Mesendoderm (in vitro differentiated cells): ENCODE results near the gene TEFM.

Experiments
- DNase-seq: peaks from one replicate; pipeline ENCODE4 v3.0.0; 2013
- H2AK5ac ChIP-seq: 2 replicates; pipeline ENCODE4 v1.6.1; 2013; ENCODE audit warnings: low read length, inconsistent platforms
- H2BK120ac ChIP-seq: 2 replicates; pipeline ENCODE4 v1.6.1; 2013; ENCODE audit warnings: low read depth, mild to moderate bottlenecking, low read length, moderate library complexity, mixed read lengths
- H2BK15ac ChIP-seq: replicated peaks from 2 replicates; pipeline ENCODE4 v1.6.1; 2013; ENCODE audit warnings: low read depth, mild to moderate bottlenecking, moderate library complexity
- H2BK5ac ChIP-seq: 2 replicates; pipeline ENCODE4 v1.6.1; 2013; ENCODE audit warnings: low read length, inconsistent platforms
- H3K18ac ChIP-seq: 2 replicates; pipeline ENCODE4 v1.6.1; 2013; ENCODE audit warnings: mild to moderate bottlenecking, low read length, mixed read lengths
- H3K23ac ChIP-seq: one replicate; pipeline ENCODE4 v1.6.1; 2013; ENCODE audit warnings: low read length
- H3K27ac ChIP-seq: 2 replicates; pipeline ENCODE4 v1.5.1; 2013; ENCODE audit warnings: low read depth, mild to moderate bottlenecking, inconsistent platforms, low read length, moderate library complexity
- H3K27me3 ChIP-seq: 2 replicates; pipeline ENCODE4 v1.6.1; 2013; ENCODE audit warnings: low read length, control low read depth, mild to moderate bottlenecking, inconsistent platforms; ENCODE audit not compliant: insufficient read depth, poor library complexity
- H3K36me3 ChIP-seq: 2 replicates; pipeline ENCODE4 v1.6.1; 2013; ENCODE audit warnings: low read length, inconsistent platforms; ENCODE audit not compliant: control insufficient read depth, insufficient read depth
- H3K4ac ChIP-seq: one replicate; pipeline ENCODE4 v1.6.1; 2013; ENCODE audit warnings: low read depth, mild to moderate bottlenecking, low read length, moderate library complexity
- H3K4me1 ChIP-seq: 2 replicates; pipeline ENCODE4 v1.6.1; 2013; ENCODE audit warnings: low read depth, low read length, inconsistent platforms; ENCODE audit not compliant: control insufficient read depth
- H3K4me2 ChIP-seq: 2 replicates; pipeline ENCODE4 v1.6.1; 2013; ENCODE audit warnings: low read length
- H3K4me3 ChIP-seq: 2 replicates; pipeline ENCODE4 v1.5.1; 2013; ENCODE audit warnings: mild to moderate bottlenecking, low read length
- H3K56ac ChIP-seq: one replicate; pipeline ENCODE4 v1.6.1; 2013; ENCODE audit warnings: low read length
- H3K79me1 ChIP-seq: 2 replicates; pipeline ENCODE4 v1.6.1; 2013; ENCODE audit warnings: low read length, inconsistent platforms
- H3K79me2 ChIP-seq: 2 replicates; pipeline ENCODE4 v1.6.1; 2013; ENCODE audit warnings: mild to moderate bottlenecking, low read length; ENCODE audit not compliant: control insufficient read depth, insufficient read depth
- H3K9ac ChIP-seq: 2 replicates; pipeline ENCODE4 v1.6.1; 2013; ENCODE audit warnings: low read length, inconsistent platforms
- H4K5ac ChIP-seq: one replicate; pipeline ENCODE4 v1.6.1; 2013; ENCODE audit warnings: low read length
- H4K8ac ChIP-seq: one replicate; pipeline ENCODE4 v1.6.1; 2013; ENCODE audit warnings: low read depth, mild to moderate bottlenecking, control low read depth, low read length, moderate library complexity
- WGBS: extraction: QIAGEN DNeasy Blood & Tissue Kit; methylation state at CpG from one replicate; pipeline ENCODE4 v1.1.7; 2013; ENCODE audit warnings: low lambda C conversion rate, missing lambda C conversion rate; ENCODE audit not compliant: insufficient coverage; ENCODE audit errors: extremely low coverage; 5-methylcytosine and 5-hydroxymethylcytosine counted together

TEFM gene

GRCh38 chr17:30897311-30897710, 8.7 kb downstream of the TEFM start:
- no peak overlapping the region for H3K4me2 ChIP-seq
- H3K9ac ChIP-seq = no peak overlapping the region
- H3K18ac ChIP-seq = no peak overlapping the region
- no peak overlapping the region for H4K8ac ChIP-seq
- WGBS = no CpG with 5 or more reads among the region's 5 CpGs
- no peak overlapping the region for H2BK120ac ChIP-seq
- H3K4ac ChIP-seq = no peak overlapping the region
- no peak overlapping the region for H2BK15ac ChIP-seq
- DNase-seq = no peak
- no peak overlapping the region for H3K56ac ChIP-seq
- H3K27me3 ChIP-seq = no peaks in the 10 kb centered on the region
- no peaks in the 10 kb centered on the region for H3K36me3 ChIP-seq
- no peak overlapping the region for H4K5ac ChIP-seq
- H3K4me1 ChIP-seq = no peaks in the 10 kb centered on the region
- no peaks in the 10 kb centered on the region for H3K79me2 ChIP-seq
- H3K27ac ChIP-seq = no peak overlapping the region
- no peaks in the 10 kb centered on the region for H3K79me1 ChIP-seq
- no peak overlapping the region for H2AK5ac ChIP-seq
- no peak overlapping the region for H2BK5ac ChIP-seq
- no peak overlapping the region for H3K23ac ChIP-seq
- no peak overlapping the region for H3K4me3 ChIP-seq

DNA sequence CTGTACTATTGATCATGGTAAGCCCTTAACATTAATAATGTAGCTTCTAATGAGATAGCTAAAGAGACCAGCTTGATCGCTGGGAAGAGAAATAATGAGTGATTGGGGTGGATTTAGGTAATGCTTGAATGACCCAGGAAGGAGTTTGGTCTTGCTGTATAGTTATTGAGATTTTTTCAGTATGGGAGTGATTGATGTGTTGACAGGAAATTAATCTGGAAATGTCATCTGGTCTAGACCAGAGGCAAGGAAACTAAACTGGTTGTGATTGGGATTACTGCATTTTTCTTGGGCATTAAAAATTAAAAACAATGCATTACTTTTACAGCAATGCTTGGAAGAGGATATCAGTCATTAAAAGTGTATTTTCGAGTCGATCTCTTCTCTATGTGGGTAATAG, 11.8 kb downstream of the TEFM start:
- Histone ChIP-seq H3K56ac (no peak overlapping the region), H3K79me2 (no peaks in the 10 kb centered on the region), H3K4me2 (no peak overlapping the region), H3K27me3 (no peaks in the 10 kb centered on the region), H2BK5ac (no peak overlapping the region), H4K8ac (no peak overlapping the region), H2BK120ac (no peak overlapping the region), H2BK15ac (no peak overlapping the region), H3K79me1 (no peaks in the 10 kb centered on the region), H3K9ac (no peak overlapping the region), H3K4ac (no peak overlapping the region), H3K23ac (no peak overlapping the region), H3K36me3 (no peaks in the 10 kb centered on the region), H3K4me3 (no peak overlapping the region), H3K4me1 (no peaks in the 10 kb centered on the region), H3K18ac (no peak overlapping the region), H2AK5ac (no peak overlapping the region), H4K5ac (no peak overlapping the region), H3K27ac (no peak overlapping the region)
- no CpG with 5 or more reads among the region's 3 CpGs for WGBS
- DNase-seq = no peak

GRCh38 chr17:30886187-30886586, 19.9 kb downstream of the TEFM start:
- H3K36me3 ChIP-seq = no peaks in the 10 kb centered on the region
- no peak overlapping the region for H4K5ac ChIP-seq
- no peak overlapping the region for H2BK5ac ChIP-seq
- no CpG with 5 or more reads among the region's 5 CpGs for WGBS
- H3K79me1 ChIP-seq = no peaks in the 10 kb centered on the region
- H3K4me2 ChIP-seq = no peak overlapping the region
- H2BK15ac ChIP-seq = no peak overlapping the region
- H3K4me3 ChIP-seq = no peak overlapping the region
- H2AK5ac ChIP-seq = no peak overlapping the region
- H3K18ac ChIP-seq = no peak overlapping the region
- H4K8ac ChIP-seq = no peak overlapping the region
- no peak overlapping the region for H3K4ac ChIP-seq
- H3K56ac ChIP-seq = no peak overlapping the region
- no peak for DNase-seq
- H3K27ac ChIP-seq = no peak overlapping the region
- no peak overlapping the region for H3K23ac ChIP-seq
- H3K79me2 ChIP-seq = no peaks in the 10 kb centered on the region
- no peak overlapping the region for H2BK120ac ChIP-seq
- no peaks in the 10 kb centered on the region for H3K27me3 ChIP-seq
- H3K4me1 ChIP-seq = no peaks in the 10 kb centered on the region
- no peak overlapping the region for H3K9ac ChIP-seq

DNA sequence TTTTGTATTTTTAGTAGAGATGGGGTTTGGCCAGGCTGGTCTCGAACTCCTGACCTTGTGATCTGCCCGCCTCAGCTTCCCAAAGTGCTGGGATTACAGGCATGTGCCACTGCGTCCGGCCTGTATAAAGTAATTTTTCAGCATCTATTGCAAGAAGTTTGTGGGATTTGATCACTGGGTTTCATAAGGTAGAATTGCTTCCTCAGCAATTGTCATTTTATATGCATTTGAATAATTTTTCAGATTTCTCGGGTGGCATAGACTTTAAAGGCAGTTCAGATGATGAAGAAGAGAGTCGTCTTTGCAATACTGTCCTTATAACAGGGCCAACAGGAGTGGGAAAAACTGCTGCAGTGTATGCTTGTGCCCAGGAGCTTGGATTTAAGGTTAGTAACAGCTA, 37.0 kb downstream of the TEFM start:
- no peak overlapping the region for H3K56ac ChIP-seq
- no CpG with 5 or more reads among the region's 6 CpGs for WGBS
- no peaks in the 10 kb centered on the region for H3K36me3 ChIP-seq

DNA sequence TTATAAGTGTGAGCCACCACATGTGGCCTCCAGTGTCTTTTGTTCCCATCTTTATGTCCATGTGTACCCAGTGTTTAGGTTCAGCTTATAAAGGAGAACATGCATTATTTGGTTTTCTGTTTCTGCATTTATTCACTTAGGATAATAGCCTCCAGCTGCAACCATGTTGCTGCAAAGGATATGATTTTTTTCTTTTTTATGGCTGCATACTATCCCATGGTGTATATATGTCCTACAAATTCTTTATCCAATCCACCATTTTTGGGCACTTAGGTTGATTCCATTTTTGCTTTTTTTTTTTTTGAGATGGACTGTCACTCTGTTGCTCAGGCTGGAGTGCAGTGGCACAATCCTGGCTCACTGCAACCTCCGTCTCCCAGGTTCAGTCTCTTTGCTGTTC, 41.4 kb downstream of the TEFM start:
- no CpG with 5 or more reads among the region's 1 CpG for WGBS
- Histone ChIP-seq H3K27me3 (no peaks in the 10 kb centered on the region), H2BK5ac (no peak overlapping the region), H3K79me1 (no peaks in the 10 kb centered on the region), H2BK15ac (no peak overlapping the region), H3K9ac (no peak overlapping the region), H3K18ac (no peak overlapping the region), H2BK120ac (no peak overlapping the region), H3K4me3 (no peak overlapping the region), H3K4ac (no peak overlapping the region), H3K23ac (no peak overlapping the region), H4K8ac (no peak overlapping the region), H4K5ac (no peak overlapping the region), H3K79me2 (no peaks in the 10 kb centered on the region), H3K56ac (no peak overlapping the region), H3K27ac (no peak overlapping the region), H3K4me1 (no peaks in the 10 kb centered on the region), H2AK5ac (no peak overlapping the region), H3K4me2 (no peak overlapping the region), H3K36me3 (no peaks in the 10 kb centered on the region)
- no peak for DNase-seq

More for the DNA sequence above, 37.0 kb downstream of the TEFM start:
- Histone ChIP-seq H2AK5ac (no peak overlapping the region), H2BK5ac (no peak overlapping the region), H3K4ac (no peak overlapping the region), H4K5ac (no peak overlapping the region), H3K4me3 (no peak overlapping the region), H4K8ac (no peak overlapping the region), H3K9ac (no peak overlapping the region), H2BK120ac (no peak overlapping the region), H3K79me2 (no peaks in the 10 kb centered on the region), H3K4me2 (no peak overlapping the region), H3K4me1 (no peaks in the 10 kb centered on the region), H3K79me1 (no peaks in the 10 kb centered on the region), H3K27ac (no peak overlapping the region), H3K18ac (no peak overlapping the region), H2BK15ac (no peak overlapping the region), H3K27me3 (no peaks in the 10 kb centered on the region), H3K23ac (no peak overlapping the region)
- no peak for DNase-seq

DNA sequence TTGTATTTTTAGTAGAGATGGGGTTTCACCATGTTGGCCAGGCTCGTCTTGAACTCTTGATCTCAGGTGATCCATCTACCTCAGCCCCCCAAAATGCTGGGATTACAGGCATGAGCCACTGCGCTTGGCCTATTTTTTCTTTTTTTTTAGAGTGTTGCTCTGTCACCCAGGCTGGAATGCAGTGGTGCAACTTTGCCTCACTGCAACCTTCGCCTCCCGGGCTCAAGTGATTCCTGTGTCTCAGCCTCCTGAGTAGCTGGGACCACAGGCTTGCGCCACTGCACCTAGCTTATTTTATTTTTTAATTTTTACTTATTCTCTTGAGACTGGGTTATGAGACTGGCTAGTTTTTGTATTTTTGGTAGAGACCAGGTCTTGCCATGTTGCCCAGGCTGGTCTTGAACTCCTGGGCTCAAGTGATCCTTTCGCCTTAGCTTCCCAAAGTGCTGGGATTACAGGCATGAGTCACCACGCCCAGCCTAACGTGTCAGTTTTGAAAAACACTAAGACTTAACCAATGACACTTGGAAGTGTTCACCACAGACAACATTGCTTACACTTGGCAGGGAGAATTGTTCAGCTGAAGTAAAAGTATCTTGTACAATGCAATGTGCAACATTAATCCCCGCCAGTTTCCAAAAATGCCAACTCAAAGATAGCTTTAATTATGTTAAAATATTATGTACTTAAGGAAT, 47.3 kb downstream of the TEFM start:
- Histone ChIP-seq H2BK15ac (no peak overlapping the region), H3K36me3 (peaks cover 2% of the 10 kb centered on the region), H4K8ac (no peak overlapping the region), H3K79me2 (no peaks in the 10 kb centered on the region), H3K56ac (no peak overlapping the region), H3K4ac (no peak overlapping the region), H3K9ac (no peak overlapping the region), H3K27me3 (no peaks in the 10 kb centered on the region), H3K79me1 (no peaks in the 10 kb centered on the region), H2AK5ac (no peak overlapping the region), H3K23ac (no peak overlapping the region), H3K4me1 (no peaks in the 10 kb centered on the region), H3K18ac (no peak overlapping the region), H3K4me3 (no peak overlapping the region), H2BK120ac (no peak overlapping the region), H2BK5ac (no peak overlapping the region), H3K27ac (no peak overlapping the region), H4K5ac (no peak overlapping the region), H3K4me2 (no peak overlapping the region)
- no CpG with 5 or more reads among the region's 9 CpGs for WGBS
- DNase-seq = no peak
